Cardiac muscle cell (in vitro differentiated cells and primary cell): ENCODE results near the gene JPH4. TPM values are rescaled to one million over a fixed set of nuclear protein-coding genes. Genes with fewer than 3 reads are reported as not detected.
"Not testable (repeated sequence)": the region's sequence is repeated elsewhere in the genome, so short reads cannot be mapped to it uniquely, and the experiment has no call there.

Source experiments
- DNase-seq, 2 donors: peaks; one replicate each; pipeline versions ENCODE4 v3.0.0 to v3.0.0-alpha.2; 2010 to 2017; ENCODE audit warnings: low read depth in 1 of 2, low spot score in 1 of 2
- H3K27ac ChIP-seq: fragments of 200-600 bp; sonication (generic); 2 replicates; pipeline ENCODE4 v1.5.1; 2016
- H3K27me3 ChIP-seq: fragments of 200-600 bp; sonication (generic); 2 replicates; pipeline ENCODE4 v1.6.0; 2016; ENCODE audit warnings: control low read depth
- H3K36me3 ChIP-seq: fragments of 200-600 bp; sonication (generic); 2 replicates; pipeline ENCODE4 v1.5.1; 2016; ENCODE audit warnings: control low read depth
- H3K4me1 ChIP-seq: fragments of 200-600 bp; sonication (generic); 2 replicates; pipeline ENCODE4 v1.8.1; 2017; ENCODE audit warnings: low read depth, mild to moderate bottlenecking, mixed run types
- H3K4me3 ChIP-seq: fragments of 200-600 bp; sonication (generic); 2 replicates; pipeline ENCODE4 v1.5.1; 2016; ENCODE audit warnings: mild to moderate bottlenecking
- H3K9me3 ChIP-seq: fragments of 200-600 bp; sonication (generic); 2 replicates; pipeline ENCODE4 v1.5.1; 2017; ENCODE audit warnings: low read depth, mild to moderate bottlenecking, control low read depth
- CTCF ChIP-seq: IDR thresholded peaks from 2 replicates; pipeline ENCODE4 v1.5.1; 2012; ENCODE audit warnings: low read depth, mild to moderate bottlenecking, low read length
- polyA plus RNA-seq: library from polyadenylated mRNA; unstranded; fragments of >200 nt; fragmentation: Nextera tagmentation; extraction: Ambion mirVana; gene quantifications from 2 replicates; pipeline ENCODE4 v1.2.1, GENCODE V29; 2016
- total RNA-seq: library from RNA; depleted of rRNA; stranded (reverse); fragments of >200 nt; gene quantifications from 2 replicates; pipeline ENCODE4 v1.2.3, GENCODE V29; 2016

The JPH4 gene
- total and polyA plus RNA-seq, 2 experiments from 2014 or later, result 0.53 to 0.63 TPM

- no peak overlapping the region for H3K27ac ChIP-seq
- DNase-seq, result no peak
- no peak for TF ChIP-seq CTCF
- H3K4me3 ChIP-seq, result no peak overlapping the region
- no peaks in the 10 kb centered on the region for H3K27me3 ChIP-seq
- H3K9me3 ChIP-seq, result no peaks in the 10 kb centered on the region
- H3K36me3 ChIP-seq, result no peaks in the 10 kb centered on the region
- H3K4me1 ChIP-seq, result no peaks in the 10 kb centered on the region
Observed at GRCh38 chr14:23601845-23602180, 23.2 kb upstream of the JPH4 start.

GRCh38 chr14:23601424-23601823, 22.8 kb upstream of the JPH4 start:
- Histone ChIP-seq H3K27ac (no peak overlapping the region), H3K27me3 (no peaks in the 10 kb centered on the region), H3K4me1 (no peaks in the 10 kb centered on the region), H3K4me3 (no peak overlapping the region), H3K9me3 (no peaks in the 10 kb centered on the region), H3K36me3 (no peaks in the 10 kb centered on the region)
- no peak for DNase-seq
- TF ChIP-seq CTCF, result no peak

GRCh38 chr14:23600806-23601205, 22.2 kb upstream of the JPH4 start:
- no peak for TF ChIP-seq CTCF
- Histone ChIP-seq H3K9me3 (no peaks in the 10 kb centered on the region), H3K4me3 (no peak overlapping the region), H3K36me3 (no peaks in the 10 kb centered on the region), H3K4me1 (no peaks in the 10 kb centered on the region), H3K27me3 (no peaks in the 10 kb centered on the region), H3K27ac (no peak overlapping the region)
- no peak for DNase-seq

- Histone ChIP-seq H3K4me3 (no peak overlapping the region), H3K27me3 (no peaks in the 10 kb centered on the region), H3K27ac (no peak overlapping the region), H3K36me3 (no peaks in the 10 kb centered on the region), H3K9me3 (no peaks in the 10 kb centered on the region), H3K4me1 (no peaks in the 10 kb centered on the region)
- no peak for DNase-seq
- TF ChIP-seq CTCF, result no peak
Observed at GRCh38 chr14:23600322-23600707, 21.7 kb upstream of the JPH4 start.

- H3K4me1 ChIP-seq, H3K9me3 ChIP-seq, DNase-seq, H3K27me3 ChIP-seq, H3K36me3 ChIP-seq, H3K4me3 ChIP-seq, H3K27ac ChIP-seq: not testable (repeated sequence)
Observed at GRCh38 chr14:23594191-23594590, 15.6 kb upstream of the JPH4 start.

- Histone ChIP-seq H3K27ac (no peak overlapping the region), H3K27me3 (no peaks in the 10 kb centered on the region), H3K9me3 (no peaks in the 10 kb centered on the region), H3K4me1 (peaks cover 3% of the 10 kb centered on the region), H3K4me3 (no peak overlapping the region), H3K36me3 (no peaks in the 10 kb centered on the region)
- TF ChIP-seq CTCF, result no peak
- no peak for DNase-seq
Observed at GRCh38 chr14:23590198-23590597, 11.6 kb upstream of the JPH4 start.
